Fibroblast of lung (primary cell): ENCODE results near the gene GAPDHS. TPM values are rescaled to one million over a fixed set of nuclear protein-coding genes. Genes with fewer than 3 reads are reported as not detected.
A peak's percentile ranks its signal among the peaks of the same experiment; 100 is the strongest.

Experiments used
- DNase-seq, 2 donors: peaks; one replicate each; pipeline versions ENCODE4 v3.0.0 to v3.0.0-alpha.2; 2010; ENCODE audit warnings: low read depth in 2 of 2
- H2AFZ ChIP-seq: 2 replicates; pipeline ENCODE4 v1.5.1; 2012; ENCODE audit warnings: low read length, control low read depth, inconsistent platforms
- H3K27ac ChIP-seq: 2 replicates; pipeline ENCODE4 v1.5.1; 2011; ENCODE audit warnings: low read length, control low read depth; ENCODE audit not compliant: insufficient read depth
- H3K27me3 ChIP-seq: 2 replicates; pipeline ENCODE4 v1.5.1; 2011; ENCODE audit warnings: mild to moderate bottlenecking, low read length; ENCODE audit not compliant: control insufficient read depth, insufficient read depth
- H3K36me3 ChIP-seq: 2 replicates; pipeline ENCODE4 v1.5.1; 2011; ENCODE audit warnings: low read length; ENCODE audit not compliant: control insufficient read depth, insufficient read depth
- H3K4me1 ChIP-seq: 2 replicates; pipeline ENCODE4 v1.5.1; 2011; ENCODE audit warnings: low read length; ENCODE audit not compliant: control insufficient read depth, insufficient read depth; ENCODE audit errors: extremely low read depth
- H3K4me2 ChIP-seq: 2 replicates; pipeline ENCODE4 v1.5.1; 2011; ENCODE audit warnings: low read length, control low read depth; ENCODE audit not compliant: insufficient read depth; ENCODE audit errors: extremely low read depth
- H3K4me3 ChIP-seq, 4 experiments: fragments of 200-600 bp in 1 of 4; sonication (generic) in 1 of 4; replicated peaks in 1 of 4; 2 replicates each; pipeline ENCODE4 v1.5.1; 2011 to 2016; ENCODE audit warnings: low read length in 4 of 4, low read depth in 3 of 4, mild to moderate bottlenecking in 3 of 4, control low read depth in 2 of 4, inconsistent platforms in 1 of 4, mixed read lengths in 1 of 4; ENCODE audit not compliant: insufficient read depth in 1 of 4; ENCODE audit errors: control extremely low read depth in 1 of 4
- H3K79me2 ChIP-seq: 2 replicates; pipeline ENCODE4 v1.5.1; 2012; ENCODE audit warnings: mild to moderate bottlenecking, low read length, inconsistent platforms; ENCODE audit not compliant: control insufficient read depth, insufficient read depth
- H3K9ac ChIP-seq: 2 replicates; pipeline ENCODE4 v1.5.1; 2011; ENCODE audit warnings: mild to moderate bottlenecking, low read length, control low read depth; ENCODE audit not compliant: insufficient read depth
- H3K9me3 ChIP-seq: 2 replicates; pipeline ENCODE4 v1.5.1; 2012; ENCODE audit warnings: low read depth, low read length; ENCODE audit not compliant: control insufficient read depth, insufficient read depth
- H4K20me1 ChIP-seq: 2 replicates; pipeline ENCODE4 v1.5.1; 2011; ENCODE audit warnings: low read length; ENCODE audit not compliant: control insufficient read depth, insufficient read depth; ENCODE audit errors: extremely low read depth
- EZH2 ChIP-seq: IDR thresholded peaks from 2 replicates; pipeline ENCODE4 v1.5.1; 2012; ENCODE audit warnings: low read length, control low read depth, mild to moderate bottlenecking; ENCODE audit errors: missing control alignments
- polyA plus RNA-seq, 2 donors: library from polyadenylated mRNA; depleted of rRNA in 1 of 2; stranded (reverse) in 1 of 2; unstranded in 1 of 2; fragments of >200 nt; gene quantifications; 2 replicates each; pipeline ENCODE4 v1.2.1, GENCODE V29; 2011 to 2012; ENCODE audit warnings: missing spikeins in 1 of 2
- total RNA-seq: library from RNA; depleted of rRNA; stranded (reverse); fragments of >200 nt; gene quantifications from 2 replicates; pipeline ENCODE4 v1.2.1, GENCODE V29; 2014
- TF ChIP-seq, protein P1 (sequence below), 2 donors: IDR thresholded peaks in 1 of 2; conservative IDR thresholded peaks in 1 of 2; 1 replicate in 1 of 2; 2 replicates in 1 of 2; pipeline ENCODE4 v1.5.1; 2011 to 2012; ENCODE audit warnings: low read length in 2 of 2, control low read depth in 1 of 2, inconsistent platforms in 1 of 2, low read depth in 1 of 2, mild to moderate bottlenecking in 1 of 2

GAPDHS gene
- total and polyA plus RNA-seq, 2 donors (not counting 1 experiment from before 2014, with no cell fraction given) = not detected

DNA sequence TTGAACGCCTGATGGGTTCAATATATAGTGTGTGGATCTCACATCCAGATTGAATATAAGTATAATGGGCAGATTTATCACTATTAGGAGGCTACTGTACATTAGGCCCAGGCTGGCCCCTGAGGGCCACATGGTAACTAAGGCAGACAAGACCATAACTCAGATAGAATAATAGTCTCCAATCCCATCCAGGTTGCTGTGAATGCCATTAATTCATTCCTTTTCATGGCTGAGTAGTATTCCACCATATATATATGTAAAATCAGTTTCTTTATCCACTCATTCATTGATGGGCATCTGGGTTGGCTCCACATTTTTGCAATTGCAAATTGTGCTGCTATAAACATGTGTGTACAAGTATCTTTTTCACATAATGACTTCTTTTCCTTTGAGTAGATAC is 44.7 kb downstream of the GAPDHS start:
- H2AFZ ChIP-seq = no peak overlapping the region
- no peak for DNase-seq
- H3K9me3 ChIP-seq = no peaks in the 10 kb centered on the region
- H3K4me2 ChIP-seq = no peak overlapping the region
- no peaks in the 10 kb centered on the region for H3K36me3 ChIP-seq
- no peak for TF ChIP-seq EZH2
- TF ChIP-seq, protein P1, sequence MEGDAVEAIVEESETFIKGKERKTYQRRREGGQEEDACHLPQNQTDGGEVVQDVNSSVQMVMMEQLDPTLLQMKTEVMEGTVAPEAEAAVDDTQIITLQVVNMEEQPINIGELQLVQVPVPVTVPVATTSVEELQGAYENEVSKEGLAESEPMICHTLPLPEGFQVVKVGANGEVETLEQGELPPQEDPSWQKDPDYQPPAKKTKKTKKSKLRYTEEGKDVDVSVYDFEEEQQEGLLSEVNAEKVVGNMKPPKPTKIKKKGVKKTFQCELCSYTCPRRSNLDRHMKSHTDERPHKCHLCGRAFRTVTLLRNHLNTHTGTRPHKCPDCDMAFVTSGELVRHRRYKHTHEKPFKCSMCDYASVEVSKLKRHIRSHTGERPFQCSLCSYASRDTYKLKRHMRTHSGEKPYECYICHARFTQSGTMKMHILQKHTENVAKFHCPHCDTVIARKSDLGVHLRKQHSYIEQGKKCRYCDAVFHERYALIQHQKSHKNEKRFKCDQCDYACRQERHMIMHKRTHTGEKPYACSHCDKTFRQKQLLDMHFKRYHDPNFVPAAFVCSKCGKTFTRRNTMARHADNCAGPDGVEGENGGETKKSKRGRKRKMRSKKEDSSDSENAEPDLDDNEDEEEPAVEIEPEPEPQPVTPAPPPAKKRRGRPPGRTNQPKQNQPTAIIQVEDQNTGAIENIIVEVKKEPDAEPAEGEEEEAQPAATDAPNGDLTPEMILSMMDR (conservative IDR thresholded peaks at IDR 0.05 in 1 of 2, IDR thresholded peaks at IDR 0.05 in 1 of 2; ENCODE audit: low read depth in 1 of 2, low read length in 2 of 2) = no peak
- no peaks in the 10 kb centered on the region for H4K20me1 ChIP-seq
- no peaks in the 10 kb centered on the region for H3K27me3 ChIP-seq
- H3K4me1 ChIP-seq = no peaks in the 10 kb centered on the region
- H3K9ac ChIP-seq = no peak overlapping the region
- no peak overlapping the region for H3K4me3 ChIP-seq
- H3K27ac ChIP-seq = no peak overlapping the region
- no peaks in the 10 kb centered on the region for H3K79me2 ChIP-seq

DNA sequence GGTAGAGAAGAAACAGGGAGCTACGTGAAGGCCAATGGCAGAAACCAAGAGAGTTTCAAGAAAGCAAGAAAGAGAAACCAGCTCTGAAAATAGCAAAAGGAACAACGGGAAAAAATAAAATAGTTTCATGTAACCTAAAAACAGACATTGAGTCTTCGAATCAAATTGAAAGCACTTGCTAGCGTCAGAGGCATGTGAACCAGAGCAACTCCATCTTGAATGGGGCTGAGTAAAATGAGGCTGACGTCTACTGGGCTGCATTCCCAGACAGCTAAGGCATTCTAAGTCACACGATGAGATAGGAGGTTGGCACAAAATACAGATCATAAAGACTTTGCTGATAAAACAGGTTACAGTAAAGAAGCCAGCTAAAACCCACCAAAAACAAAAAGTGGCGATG is 45.5 kb downstream of the GAPDHS start:
- no peaks in the 10 kb centered on the region for H3K79me2 ChIP-seq
- no peak for TF ChIP-seq EZH2
- TF ChIP-seq, protein P1 (conservative IDR thresholded peaks at IDR 0.05 in 1 of 2, IDR thresholded peaks at IDR 0.05 in 1 of 2; ENCODE audit: low read depth in 1 of 2, low read length in 2 of 2) = no peak
- no peak overlapping the region for H3K4me2 ChIP-seq
- no peak overlapping the region for H2AFZ ChIP-seq
- no peaks in the 10 kb centered on the region for H3K4me1 ChIP-seq
- no peaks in the 10 kb centered on the region for H4K20me1 ChIP-seq
- H3K9me3 ChIP-seq = no peaks in the 10 kb centered on the region
- H3K27ac ChIP-seq = no peak overlapping the region
- no peaks in the 10 kb centered on the region for H3K36me3 ChIP-seq
- H3K9ac ChIP-seq = no peak overlapping the region
- peak in 1 of 2 donors; percentile 10 for DNase-seq
- no peak overlapping the region for H3K4me3 ChIP-seq
- no peaks in the 10 kb centered on the region for H3K27me3 ChIP-seq

DNA sequence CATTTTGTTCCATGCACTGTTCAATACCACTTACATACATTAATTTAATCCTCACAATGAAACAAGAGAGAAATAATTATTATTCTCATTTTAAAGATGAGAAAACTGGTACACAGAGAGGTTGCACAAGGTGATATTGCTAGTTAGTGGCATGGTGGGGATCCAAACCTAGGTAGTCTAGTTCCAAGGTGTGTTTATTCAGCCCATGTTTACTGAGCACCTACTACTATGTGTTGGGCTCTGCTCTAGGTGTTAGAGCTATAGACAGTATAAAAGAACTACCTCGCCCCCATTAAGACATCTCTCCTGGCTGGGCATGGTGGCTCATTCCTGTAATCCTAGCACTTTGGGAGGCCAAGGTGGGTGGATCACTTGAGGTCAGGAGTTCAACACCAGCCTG is 49.5 kb downstream of the GAPDHS start:
- Histone ChIP-seq H3K27me3 (peaks cover under 1% of the 10 kb centered on the region), H4K20me1 (no peaks in the 10 kb centered on the region), H3K4me1 (no peaks in the 10 kb centered on the region), H3K36me3 (no peaks in the 10 kb centered on the region), H2AFZ (no peak overlapping the region), H3K9ac (no peak overlapping the region), H3K4me3 (no peak overlapping the region), H3K9me3 (no peaks in the 10 kb centered on the region), H3K4me2 (no peak overlapping the region), H3K79me2 (no peaks in the 10 kb centered on the region), H3K27ac (no peak overlapping the region)
- DNase-seq = no peak
- TF ChIP-seq EZH2 = no peak
- TF ChIP-seq, protein P1 (conservative IDR thresholded peaks at IDR 0.05 in 1 of 2, IDR thresholded peaks at IDR 0.05 in 1 of 2; ENCODE audit: low read depth in 1 of 2, low read length in 2 of 2) = no peak
